Subcutaneous adipose tissue (tissue), 4 donors: ENCODE data around the gene ABCG1. TPM values are rescaled to one million over a fixed set of nuclear protein-coding genes. Genes with fewer than 3 reads are reported as not detected.

Source experiments
- CTCF ChIP-seq: fragments of 450-650 bp; IDR thresholded peaks from one replicate; pipeline ENCODE4 v1.5.1; 2016; ENCODE audit warnings: low read depth, mild to moderate bottlenecking, control low read depth, antibody characterized with exemption, moderate library complexity
- total RNA-seq, 4 donors: library from RNA; depleted of rRNA; stranded (reverse); fragments of >200 nt; gene quantifications; one replicate each; pipeline ENCODE4 v1.1.0, GENCODE V29; 2016

Gene ABCG1
- total RNA-seq, 4 donors from 2014 or later, result 8.6 to 34.7 (median 15.8) TPM

GRCh38 chr21:42176859-42177258 lies 42.1 kb upstream of the ABCG1 start:
- TF ChIP-seq CTCF, result no peak

- no peak for TF ChIP-seq CTCF
Observed at GRCh38 chr21:42179316-42179715, 39.6 kb upstream of the ABCG1 start.

- TF ChIP-seq CTCF, result no peak
Observed at GRCh38 chr21:42182713-42183371, 36.1 kb upstream of the ABCG1 start.

- no peak for TF ChIP-seq CTCF
Observed at GRCh38 chr21:42183374-42184266, 35.3 kb upstream of the ABCG1 start.

- no peak for TF ChIP-seq CTCF
Observed at GRCh38 chr21:42186591-42186990, 32.3 kb upstream of the ABCG1 start.

GRCh38 chr21:42187976-42188653 lies 30.8 kb upstream of the ABCG1 start:
- no peak for TF ChIP-seq CTCF

- TF ChIP-seq CTCF, result no peak
Observed at GRCh38 chr21:42188663-42189062, 30.3 kb upstream of the ABCG1 start.
